Immature natural killer cell (primary cell): ENCODE data around the gene DUSP22. TPM values are rescaled to one million over a fixed set of nuclear protein-coding genes. Genes with fewer than 3 reads are reported as not detected.

ENCODE experiments used
- DNase-seq, 3 donors: peaks; one replicate each; pipeline ENCODE4 v3.0.0; 2022; ENCODE audit warnings: mixed read lengths in 1 of 3
- H3K27ac Mint-ChIP-seq, 6 donors: one replicate each; pipeline ENCODE4 v1.8.0; 2020; ENCODE audit warnings: mixed read lengths in 6 of 6, mild to moderate bottlenecking in 5 of 6, inconsistent platforms in 4 of 6, moderate library complexity in 3 of 6
- H3K27me3 Mint-ChIP-seq, 3 donors: one replicate each; pipeline ENCODE4 v1.8.0; 2020 to 2021; ENCODE audit warnings: low read depth in 3 of 3, mild to moderate bottlenecking in 3 of 3, mixed read lengths in 3 of 3, moderate library complexity in 3 of 3, inconsistent platforms in 1 of 3
- H3K36me3 Mint-ChIP-seq, 3 donors: one replicate each; pipeline ENCODE4 v1.8.0; 2020; ENCODE audit warnings: mixed read lengths in 3 of 3, inconsistent platforms in 2 of 3, mild to moderate bottlenecking in 2 of 3
- H3K4me1 Mint-ChIP-seq, 2 donors: one replicate each; pipeline ENCODE4 v1.8.0; 2020; ENCODE audit warnings: inconsistent platforms in 2 of 2, mild to moderate bottlenecking in 2 of 2, mixed read lengths in 2 of 2, moderate library complexity in 1 of 2
- H3K4me3 Mint-ChIP-seq, 5 donors: one replicate each; pipeline ENCODE4 v1.8.0; 2020; ENCODE audit warnings: mild to moderate bottlenecking in 5 of 5, mixed read lengths in 5 of 5, inconsistent platforms in 3 of 5, moderate library complexity in 3 of 5
- H3K9me3 Mint-ChIP-seq, 6 donors: one replicate each; pipeline ENCODE4 v1.8.0; 2020; ENCODE audit warnings: mild to moderate bottlenecking in 6 of 6, mixed read lengths in 6 of 6, inconsistent platforms in 4 of 6, moderate library complexity in 3 of 6
- polyA plus RNA-seq, 3 donors: library from polyadenylated mRNA; unstranded; fragments of 300-500 nt; fragmentation: Illumina TruSeq; gene quantifications; one replicate each; pipeline ENCODE4 v1.2.3, GENCODE V29; 2021

The DUSP22 gene
- polyA plus RNA-seq, 3 donors from 2014 or later, result 55.0 to 80.1 (median 65.3) TPM

DNA sequence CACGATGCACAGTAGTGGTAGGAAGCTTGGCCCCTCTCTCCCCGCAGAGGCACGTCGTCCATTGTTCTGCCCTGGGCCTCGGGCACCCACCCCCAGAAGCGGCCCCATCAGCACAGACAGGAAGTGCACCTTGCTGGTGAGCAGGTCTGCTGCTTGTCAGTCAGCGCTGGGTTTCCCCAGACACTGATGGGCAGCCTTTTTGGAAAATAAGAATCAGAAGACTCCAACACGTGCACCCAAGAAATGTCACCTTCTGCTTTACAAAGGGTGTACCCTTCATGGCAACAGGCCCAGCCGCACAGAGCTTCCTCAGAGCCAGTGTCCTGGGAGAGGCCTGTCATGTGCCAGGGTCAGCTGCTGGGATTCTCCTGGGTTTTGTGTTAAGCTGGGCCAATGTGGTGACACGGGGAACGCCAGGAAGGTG lies 64.6 kb downstream of the DUSP22 start:
- H3K4me1 Mint-ChIP-seq, result peaks cover 30 to 40% of the 10 kb centered on the region in 2 donors
- no peak overlapping the region for H3K4me3 Mint-ChIP-seq
- no peak for DNase-seq
- H3K27me3 Mint-ChIP-seq, result no peaks in the 10 kb centered on the region
- H3K36me3 Mint-ChIP-seq, result peaks cover 0 to 14% (median 0%) of the 10 kb centered on the region in 3 donors
- H3K27ac Mint-ChIP-seq, result peak overlapping the region in 3 of 6 donors; percentile 28 to 93 (median 46)
- H3K9me3 Mint-ChIP-seq, result peaks cover 0 to 2% (median 0%) of the 10 kb centered on the region in 6 donors

DNA sequence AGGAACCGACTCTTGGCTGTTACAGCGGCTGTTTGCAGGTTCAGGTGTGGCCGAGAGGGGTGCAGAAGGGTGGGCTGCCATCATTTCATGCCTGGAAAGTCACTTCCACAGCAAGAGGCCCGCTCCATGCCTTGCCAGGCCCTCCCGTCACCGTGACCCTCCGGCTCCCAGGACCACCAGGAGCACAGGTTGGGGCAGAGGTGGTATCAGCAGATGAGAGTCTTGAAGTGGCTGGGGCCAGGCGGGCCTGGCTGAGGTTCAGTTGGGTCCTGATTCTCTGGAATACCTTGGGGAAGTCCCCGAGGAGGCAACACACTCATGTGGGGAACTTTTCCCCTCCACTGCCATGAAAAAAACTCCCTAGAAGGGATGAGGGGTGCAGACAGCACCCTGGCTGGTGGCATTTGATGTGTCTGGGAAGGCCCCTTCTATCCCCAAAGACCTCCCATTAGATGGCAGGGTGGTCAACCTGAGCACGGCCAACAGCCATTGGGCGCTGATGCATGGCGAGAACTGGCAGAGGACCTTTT lies 65.0 kb downstream of the DUSP22 start:
- no peak overlapping the region for H3K4me3 Mint-ChIP-seq
- DNase-seq, result no peak
- peak overlapping the region in 4 of 6 donors; percentile 56 to 93 (median 78) for H3K27ac Mint-ChIP-seq
- peaks cover 0 to 14% (median 0%) of the 10 kb centered on the region in 3 donors for H3K36me3 Mint-ChIP-seq
- peaks cover 0 to 2% (median 0%) of the 10 kb centered on the region in 6 donors for H3K9me3 Mint-ChIP-seq
- H3K4me1 Mint-ChIP-seq, result peaks cover 30 to 40% of the 10 kb centered on the region in 2 donors
- peaks cover 0 to 1% (median 0%) of the 10 kb centered on the region in 3 donors for H3K27me3 Mint-ChIP-seq

DNA sequence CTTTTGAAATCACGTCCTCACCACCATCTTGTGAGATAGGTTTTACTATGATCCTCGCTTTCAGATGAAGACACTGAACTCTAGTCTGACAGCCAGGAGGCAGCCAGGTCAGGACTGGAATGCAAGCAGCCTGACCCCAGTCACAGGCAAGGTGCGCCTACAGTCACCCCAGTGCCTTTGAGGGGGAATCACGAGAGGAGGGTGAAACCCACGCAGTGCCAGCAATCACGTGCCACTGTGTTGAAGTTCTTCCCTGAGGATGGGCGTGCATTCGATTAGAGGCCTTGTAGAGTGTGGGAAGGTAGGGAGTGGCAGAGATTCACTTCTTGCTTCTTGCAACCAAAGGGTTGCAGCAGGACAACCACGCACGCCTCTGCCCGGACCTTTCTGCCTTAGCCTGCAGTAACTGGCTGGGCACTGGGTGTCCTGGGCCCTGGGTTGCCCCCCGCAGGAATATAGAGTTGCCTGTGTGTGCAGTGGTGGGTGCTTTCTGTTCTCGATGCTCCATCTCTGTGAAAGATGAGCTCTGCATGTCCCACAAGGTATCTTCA lies 65.6 kb downstream of the DUSP22 start:
- H3K27ac Mint-ChIP-seq, result peak overlapping the region; percentile 63 to 93 (median 79)
- H3K4me3 Mint-ChIP-seq, result peak overlapping the region in 4 of 5 donors; percentile 64 to 79 (median 74)

GRCh38 chr6:358432-358831 lies 66.1 kb downstream of the DUSP22 start:
- peak in 2 of 3 donors; percentile 44 to 65 for DNase-seq
- Mint-ChIP-seq H3K36me3 (peaks cover 0 to 5% (median 0%) of the 10 kb centered on the region in 3 donors), H3K4me3 (peak overlapping the region; percentile 31 to 79 (median 72)), H3K9me3 (peaks cover 0 to 4% (median under 1%) of the 10 kb centered on the region in 6 donors), H3K27ac (peak overlapping the region; percentile 63 to 93 (median 79)), H3K4me1 (peaks cover 30 to 33% of the 10 kb centered on the region in 2 donors), H3K27me3 (peaks cover 0 to 4% (median 0%) of the 10 kb centered on the region in 3 donors)

More for the DNA sequence above, 65.6 kb downstream of the DUSP22 start:
- Mint-ChIP-seq H3K4me1 (peaks cover 30 to 37% of the 10 kb centered on the region in 2 donors), H3K27me3 (peaks cover 0 to 4% (median 0%) of the 10 kb centered on the region in 3 donors), H3K9me3 (peaks cover 0 to 4% (median 0%) of the 10 kb centered on the region in 6 donors), H3K36me3 (peaks cover 0 to 11% (median 0%) of the 10 kb centered on the region in 3 donors)
- no peak for DNase-seq

- Mint-ChIP-seq H3K4me1 (peaks cover 30 to 31% of the 10 kb centered on the region in 2 donors), H3K27me3 (peaks cover 0 to 4% (median 0%) of the 10 kb centered on the region in 3 donors), H3K9me3 (peaks cover 0 to 4% (median under 1%) of the 10 kb centered on the region in 6 donors), H3K27ac (peak overlapping the region; percentile 63 to 93 (median 80)), H3K4me3 (peak overlapping the region in 3 of 5 donors; percentile 72 to 79 (median 76)), H3K36me3 (peaks cover 0 to 5% (median 0%) of the 10 kb centered on the region in 3 donors)
- DNase-seq, result no peak
Measured at GRCh38 chr6:358847-359246, 66.6 kb downstream of the DUSP22 start.

DNA sequence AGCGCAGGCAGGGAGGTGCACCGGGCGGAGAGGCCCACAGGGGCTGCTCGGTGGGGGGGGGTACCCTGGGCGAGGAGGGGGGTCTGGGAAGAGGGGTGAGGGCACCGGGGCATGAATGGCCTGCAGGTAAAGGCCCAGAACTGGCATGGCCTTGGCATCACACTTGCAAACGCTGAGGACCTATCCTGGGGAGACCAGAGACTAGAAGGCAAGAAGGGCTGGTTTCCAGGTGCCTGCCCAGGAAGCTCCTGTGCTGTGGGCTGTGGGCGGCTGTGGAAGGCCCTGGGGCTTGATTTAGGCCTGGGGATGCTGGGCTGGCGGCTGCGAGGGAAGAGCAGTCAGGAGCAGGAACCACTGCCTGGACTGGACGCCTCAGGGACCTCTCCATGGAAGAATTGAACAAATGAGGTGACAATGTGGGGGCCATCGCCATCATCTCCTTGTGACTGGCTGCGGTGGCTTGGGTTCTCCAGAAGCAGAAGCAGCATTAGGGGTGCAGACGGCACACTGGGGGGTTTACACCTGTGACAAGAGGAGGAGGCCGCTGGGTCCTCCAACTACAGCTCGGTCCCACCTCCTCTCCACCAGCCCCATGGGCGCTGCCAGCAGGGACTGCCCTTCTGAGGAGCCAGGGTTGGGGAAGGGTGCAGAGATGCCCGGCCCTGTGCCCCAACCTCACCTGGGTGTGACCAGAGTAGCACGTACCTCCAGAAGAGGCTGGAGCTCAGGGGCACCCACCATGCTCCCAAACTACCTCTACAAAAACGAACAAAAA lies 67.2 kb downstream of the DUSP22 start:
- DNase-seq, result no peak
- H3K36me3 Mint-ChIP-seq, result peaks cover 0 to 8% (median 5%) of the 10 kb centered on the region in 3 donors
- peak overlapping the region in 4 of 6 donors; percentile 4 to 77 (median 32) for H3K27ac Mint-ChIP-seq
- H3K4me1 Mint-ChIP-seq, result peaks cover 30 to 31% of the 10 kb centered on the region in 2 donors
- H3K27me3 Mint-ChIP-seq, result peaks cover 0 to 4% (median 1%) of the 10 kb centered on the region in 3 donors
- peak overlapping the region in 2 of 5 donors; percentile 2 to 15 for H3K4me3 Mint-ChIP-seq
- peaks cover 0 to 6% (median 4%) of the 10 kb centered on the region in 6 donors for H3K9me3 Mint-ChIP-seq

DNA sequence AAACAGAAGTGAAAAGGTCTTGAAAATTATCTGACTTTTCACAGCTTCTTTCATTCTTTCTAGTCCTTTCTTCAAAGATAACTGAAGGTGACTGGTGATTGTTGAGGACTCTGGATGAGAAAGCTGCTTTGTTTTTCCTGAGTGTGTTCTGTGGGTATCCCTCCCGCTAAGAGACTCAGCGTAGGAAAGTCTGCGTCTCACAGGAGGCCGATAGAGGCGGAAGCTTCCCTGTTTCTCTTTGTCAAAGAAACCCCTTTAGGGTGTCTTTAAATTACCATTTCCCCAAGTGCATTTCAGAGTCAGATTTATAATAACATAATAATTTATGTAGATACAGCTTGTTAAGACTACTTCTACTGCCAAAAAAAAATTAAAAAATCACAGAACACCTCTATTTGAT lies 68.1 kb downstream of the DUSP22 start:
- peaks cover 0 to 4% (median 1%) of the 10 kb centered on the region in 3 donors for H3K27me3 Mint-ChIP-seq
- H3K36me3 Mint-ChIP-seq, result peaks cover 0 to 8% (median 5%) of the 10 kb centered on the region in 3 donors
- no peak for DNase-seq
- peak overlapping the region in 5 of 6 donors; percentile 14 to 77 (median 34) for H3K27ac Mint-ChIP-seq
- H3K4me1 Mint-ChIP-seq, result peaks cover 30 to 31% of the 10 kb centered on the region in 2 donors
- peaks cover 0 to 8% (median 5%) of the 10 kb centered on the region in 6 donors for H3K9me3 Mint-ChIP-seq
- H3K4me3 Mint-ChIP-seq, result peak overlapping the region in 1 of 5 donors; percentile 47

DNA sequence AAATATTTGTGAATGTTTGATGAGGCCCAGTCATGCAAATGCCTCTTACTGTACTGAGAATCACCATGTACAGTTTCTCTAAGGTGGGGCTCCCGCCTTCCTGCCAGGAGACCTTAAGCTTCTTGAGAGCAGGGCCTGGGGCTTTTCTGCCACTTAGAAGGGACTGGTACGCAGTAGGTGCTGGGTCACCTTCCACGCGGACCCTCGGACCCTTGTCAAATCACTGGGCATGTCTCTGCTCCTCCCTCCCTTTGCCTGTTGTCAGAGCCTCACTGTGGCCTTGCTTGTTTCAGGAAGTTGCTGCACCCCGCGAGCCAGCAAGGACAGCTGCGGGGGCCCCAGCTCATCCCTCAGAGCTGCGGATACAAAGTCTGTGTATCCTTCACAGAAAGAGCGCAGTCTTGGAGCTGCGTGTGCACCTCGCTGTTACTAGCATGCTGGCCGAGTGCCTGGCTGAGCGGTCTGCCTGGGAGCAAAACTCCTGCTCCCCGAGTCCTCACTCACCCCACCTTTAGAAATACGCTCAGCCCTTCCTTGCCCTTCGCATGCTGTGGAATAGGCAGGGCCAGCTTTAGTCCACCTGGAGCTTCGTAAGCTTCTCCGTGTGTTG lies 68.6 kb downstream of the DUSP22 start:
- no peak for DNase-seq
- Mint-ChIP-seq H3K27ac (peak overlapping the region in 3 of 6 donors; percentile 9 to 72 (median 27)), H3K4me3 (no peak overlapping the region), H3K9me3 (peaks cover 0 to 11% (median 5%) of the 10 kb centered on the region in 6 donors), H3K4me1 (peaks cover 27 to 31% of the 10 kb centered on the region in 2 donors), H3K36me3 (peaks cover 0 to 7% (median 5%) of the 10 kb centered on the region in 3 donors), H3K27me3 (peaks cover 0 to 4% (median 1%) of the 10 kb centered on the region in 3 donors)

DNA sequence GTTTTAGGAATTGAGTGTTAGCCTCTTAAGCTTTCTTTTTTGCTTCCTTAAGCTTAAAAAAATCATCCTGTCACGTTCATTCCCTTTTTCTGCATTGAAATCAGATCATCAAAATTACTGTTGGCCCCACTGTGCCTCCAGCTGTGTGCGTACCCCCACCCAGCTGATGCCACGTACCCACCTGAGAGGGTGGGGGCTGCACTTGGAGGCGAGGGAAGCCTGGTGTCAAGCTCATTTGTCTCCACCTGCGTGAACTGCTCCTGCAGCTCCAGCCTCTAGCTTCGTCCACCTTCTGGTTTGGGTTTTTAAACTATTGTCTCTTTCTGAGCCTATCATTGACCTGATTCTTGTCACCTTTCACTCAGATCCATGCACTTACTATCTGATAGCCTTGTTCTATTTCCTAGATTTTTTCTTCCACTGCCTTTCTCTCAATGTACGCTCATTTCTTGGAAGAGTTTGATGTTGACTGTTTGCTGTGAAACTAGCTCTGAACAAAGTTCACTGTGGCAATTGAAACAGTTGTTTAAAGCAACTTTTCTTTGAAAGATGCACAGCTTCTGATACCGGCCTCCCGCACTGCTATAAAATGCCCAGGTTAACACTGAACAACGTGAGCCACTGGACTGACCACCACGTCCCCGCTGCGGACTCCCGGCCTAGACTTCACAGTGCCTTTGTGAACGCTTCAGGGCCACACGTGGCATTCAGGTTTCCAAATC lies 69.3 kb downstream of the DUSP22 start:
- no peak overlapping the region for H3K4me3 Mint-ChIP-seq
- peaks cover 0 to 4% (median 1%) of the 10 kb centered on the region in 3 donors for H3K27me3 Mint-ChIP-seq
- peaks cover 0 to 11% (median 6%) of the 10 kb centered on the region in 6 donors for H3K9me3 Mint-ChIP-seq
- H3K27ac Mint-ChIP-seq, result peak overlapping the region in 1 of 6 donors; percentile 41
- peaks cover 24 to 31% of the 10 kb centered on the region in 2 donors for H3K4me1 Mint-ChIP-seq
- DNase-seq, result no peak
- H3K36me3 Mint-ChIP-seq, result peaks cover 0 to 5% (median 3%) of the 10 kb centered on the region in 3 donors

DNA sequence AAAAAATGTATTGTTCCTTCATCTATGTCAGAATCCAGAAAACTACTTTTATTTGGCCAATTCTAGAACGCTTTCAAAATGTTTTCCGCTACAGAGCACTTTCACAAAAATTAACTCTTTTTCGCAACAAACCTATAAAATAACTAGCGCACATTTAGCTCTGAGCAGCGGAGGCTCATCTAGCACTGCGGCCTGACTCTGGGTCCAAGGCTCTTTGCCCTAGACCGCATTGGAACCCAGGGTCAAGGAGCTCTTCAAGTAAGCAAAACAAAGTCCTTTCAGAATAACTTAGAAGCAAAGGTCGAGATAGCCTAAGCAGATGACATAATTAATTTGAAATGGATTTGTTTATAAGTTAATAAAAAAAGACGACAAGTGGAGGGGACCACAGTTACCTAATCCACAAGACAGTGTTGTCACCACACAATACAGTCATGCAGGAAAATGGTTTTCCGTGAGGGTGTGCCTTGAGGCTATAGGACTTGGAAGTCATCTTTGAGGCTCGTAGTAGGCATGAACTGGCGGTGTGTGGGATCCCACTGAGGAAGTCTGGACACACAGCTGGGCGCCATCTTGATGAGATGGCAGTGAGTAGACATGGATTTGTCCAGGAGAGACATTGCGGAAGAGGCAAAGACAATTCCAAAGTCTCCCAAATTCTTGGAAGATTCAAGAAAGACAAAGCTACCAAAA lies 70.1 kb downstream of the DUSP22 start:
- peaks cover 0 to 5% (median 3%) of the 10 kb centered on the region in 3 donors for H3K36me3 Mint-ChIP-seq
- no peak overlapping the region for H3K4me3 Mint-ChIP-seq
- DNase-seq, result no peak
- peaks cover 0 to 4% (median 1%) of the 10 kb centered on the region in 3 donors for H3K27me3 Mint-ChIP-seq
- peaks cover 24 to 27% of the 10 kb centered on the region in 2 donors for H3K4me1 Mint-ChIP-seq
- peak overlapping the region in 2 of 6 donors; percentile 15 to 32 for H3K27ac Mint-ChIP-seq
- H3K9me3 Mint-ChIP-seq, result peaks cover 0 to 19% (median 6%) of the 10 kb centered on the region in 6 donors

GRCh38 chr6:362924-363249 lies 70.6 kb downstream of the DUSP22 start:
- no peak for DNase-seq
- peaks cover 0 to 24% (median 7%) of the 10 kb centered on the region in 6 donors for H3K9me3 Mint-ChIP-seq
- H3K4me3 Mint-ChIP-seq, result no peak overlapping the region
- peaks cover 0 to 4% (median 1%) of the 10 kb centered on the region in 3 donors for H3K27me3 Mint-ChIP-seq
- H3K4me1 Mint-ChIP-seq, result peaks cover 20 to 22% of the 10 kb centered on the region in 2 donors
- H3K27ac Mint-ChIP-seq, result peak overlapping the region in 2 of 6 donors; percentile 15 to 32
- H3K36me3 Mint-ChIP-seq, result peaks cover 0 to 5% (median 3%) of the 10 kb centered on the region in 3 donors

DNA sequence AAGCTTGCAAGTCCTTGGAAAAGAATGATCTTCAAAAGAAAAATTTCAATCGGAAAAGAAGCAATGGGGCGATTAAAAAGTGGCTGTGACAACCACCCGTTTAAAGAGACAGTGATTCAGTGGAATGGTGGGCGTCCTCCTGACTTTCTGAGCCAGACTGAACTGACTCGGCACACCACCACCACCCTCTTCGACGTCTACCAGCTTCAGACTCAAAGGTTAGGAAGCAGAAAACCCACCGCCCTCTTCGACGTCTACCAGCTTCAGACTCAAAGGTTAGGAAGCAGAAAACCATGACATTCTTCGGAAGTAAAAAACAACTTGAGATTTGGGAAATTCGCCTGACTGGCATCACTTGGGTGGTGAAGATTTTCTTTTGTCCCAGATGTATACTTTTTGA lies 71.0 kb downstream of the DUSP22 start:
- Mint-ChIP-seq H3K36me3 (peaks cover 0 to 5% (median 3%) of the 10 kb centered on the region in 3 donors), H3K4me1 (peaks cover 16 to 18% of the 10 kb centered on the region in 2 donors), H3K9me3 (peaks cover 0 to 24% (median 7%) of the 10 kb centered on the region in 6 donors), H3K4me3 (no peak overlapping the region), H3K27ac (no peak overlapping the region), H3K27me3 (peaks cover 0 to 4% (median 1%) of the 10 kb centered on the region in 3 donors)
- no peak for DNase-seq
